Left hindlimb (tissue), 1 donor: ENCODE data around the gene MATR3.
A peak's percentile ranks its signal among the peaks of the same experiment; 100 is the strongest.

Source experiments
- DNase-seq: peaks from one replicate; pipeline ENCODE4 v3.0.0-alpha.2; 2018

The MATR3 gene

GRCh38 chr5:139273572-139274289, 19.8 kb upstream of the MATR3 start:
- DNase-seq = peak; percentile 83

- DNase-seq = no peak
Measured at GRCh38 chr5:139275536-139275935, 18.0 kb upstream of the MATR3 start.

DNA sequence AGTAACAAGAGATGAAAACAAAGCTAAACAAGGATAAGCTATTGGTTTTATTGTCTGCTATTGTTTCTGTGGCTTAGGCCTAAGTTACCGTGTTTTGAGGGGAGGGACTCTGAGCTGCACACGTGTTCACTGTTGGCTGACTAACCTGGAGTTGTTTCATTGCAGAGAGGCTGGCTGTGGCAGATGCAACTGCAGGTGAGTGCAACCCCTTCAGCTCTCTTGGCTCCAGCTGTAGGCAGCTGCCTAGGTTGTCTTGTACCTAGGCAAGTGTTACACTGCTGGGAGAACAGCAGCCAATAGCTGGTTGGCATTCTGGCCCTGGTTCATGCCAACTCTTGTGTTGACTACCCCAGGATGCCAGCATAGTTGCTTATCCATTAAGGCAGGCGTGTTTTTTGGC, 17.6 kb upstream of the MATR3 start:
- no peak for DNase-seq

- DNase-seq = no peak
Measured at GRCh38 chr5:139276426-139276825, 17.1 kb upstream of the MATR3 start.

DNA sequence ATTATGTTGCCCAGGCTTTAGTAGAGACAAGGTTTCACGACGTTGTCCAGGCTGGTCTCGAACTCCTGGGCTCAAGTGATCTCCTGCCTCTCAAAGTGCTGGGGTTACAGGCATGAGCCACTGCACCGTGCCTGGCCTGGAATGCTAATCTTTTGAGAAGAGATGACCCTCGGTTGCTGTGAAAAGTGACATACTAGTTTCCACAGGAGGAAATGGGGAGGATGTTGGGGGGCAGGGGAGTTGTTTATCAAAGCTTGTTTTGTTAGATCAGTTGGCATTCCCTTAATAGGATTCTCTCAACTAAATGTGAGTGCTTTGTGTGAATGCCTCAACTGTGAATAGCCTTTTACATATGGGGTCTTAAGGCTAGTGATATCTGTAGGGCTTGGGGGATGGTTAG, 16.4 kb upstream of the MATR3 start:
- DNase-seq = no peak

- DNase-seq = no peak
Measured at GRCh38 chr5:139278540-139279274, 14.8 kb upstream of the MATR3 start.

DNA sequence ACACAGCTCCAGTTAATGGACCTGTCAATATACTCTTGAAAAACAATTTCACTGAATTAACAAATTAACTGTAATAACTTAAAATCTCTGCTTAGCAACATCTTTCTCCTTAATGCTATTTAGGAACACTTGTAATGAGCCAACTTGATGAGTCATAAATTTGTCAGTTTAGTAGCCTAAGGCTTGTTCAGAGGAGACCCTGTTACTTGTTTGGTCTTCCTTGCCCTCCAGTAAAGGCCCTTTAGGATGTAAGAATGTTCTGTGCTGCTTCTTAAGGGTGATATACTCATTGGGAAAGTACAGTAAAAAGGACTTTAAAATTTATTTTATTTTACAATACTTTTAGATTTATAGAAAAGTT, 11.4 kb upstream of the MATR3 start:
- DNase-seq = no peak

DNA sequence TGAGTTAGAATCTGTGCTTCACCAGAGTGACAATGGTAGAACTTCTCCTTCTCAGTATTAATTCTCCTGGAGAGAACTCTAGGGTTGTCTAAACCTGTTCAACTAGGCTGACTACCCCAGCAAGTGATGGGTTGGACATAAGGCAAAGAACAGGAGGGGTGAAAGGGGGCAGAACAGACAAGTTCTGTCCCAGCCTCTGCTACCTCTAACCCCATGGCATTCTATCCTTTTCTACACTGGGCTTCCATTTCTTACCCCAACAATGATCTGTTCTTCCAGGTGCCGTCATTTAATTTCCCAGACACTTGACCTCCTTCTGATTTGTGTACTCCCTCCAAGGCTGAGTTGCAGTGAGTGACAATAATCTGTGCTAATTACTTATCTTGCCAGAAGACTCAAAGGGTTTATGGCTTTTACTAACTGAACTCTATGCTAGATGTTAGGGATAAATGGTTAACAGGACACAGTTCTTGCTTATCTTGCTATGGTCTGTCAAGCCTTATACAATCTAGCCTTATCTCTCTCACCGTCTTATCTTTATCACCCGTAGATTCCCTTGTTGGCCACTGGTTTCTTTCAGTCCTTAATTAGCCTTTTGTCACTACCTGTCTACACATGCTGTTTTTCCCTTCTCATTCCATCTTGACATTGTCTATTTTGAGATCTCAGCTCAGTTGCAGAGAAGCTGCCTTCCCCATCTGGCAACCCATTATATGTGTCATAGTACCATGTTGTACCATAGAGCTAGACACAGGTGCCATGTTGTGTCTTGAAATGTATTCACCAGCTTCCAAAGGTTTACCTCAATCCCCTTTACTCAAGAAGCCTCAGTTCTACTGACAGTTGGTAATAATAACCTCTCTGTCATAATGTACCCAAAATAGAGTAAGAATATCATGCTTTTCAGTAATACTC, 10.0 kb upstream of the MATR3 start:
- DNase-seq = no peak

DNA sequence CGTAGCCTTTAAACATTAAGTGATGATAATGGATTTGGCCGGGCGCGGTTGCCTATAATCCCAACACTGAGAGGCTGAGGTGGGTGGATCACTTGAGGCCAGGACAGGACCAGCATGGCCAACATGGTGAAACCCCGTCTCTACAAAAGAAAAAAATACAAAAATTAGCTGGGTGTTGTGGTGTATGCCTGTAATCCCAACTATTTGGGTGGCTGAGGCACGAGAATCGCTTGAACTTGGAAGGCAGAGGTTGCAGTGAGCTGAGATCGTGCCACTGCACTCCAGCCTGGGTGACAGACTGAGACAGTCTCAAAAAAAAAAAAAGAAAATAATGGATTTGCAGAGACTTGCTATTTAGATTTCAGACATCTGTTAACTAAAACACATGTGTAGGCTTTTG, 9.2 kb upstream of the MATR3 start:
- DNase-seq = no peak

DNA sequence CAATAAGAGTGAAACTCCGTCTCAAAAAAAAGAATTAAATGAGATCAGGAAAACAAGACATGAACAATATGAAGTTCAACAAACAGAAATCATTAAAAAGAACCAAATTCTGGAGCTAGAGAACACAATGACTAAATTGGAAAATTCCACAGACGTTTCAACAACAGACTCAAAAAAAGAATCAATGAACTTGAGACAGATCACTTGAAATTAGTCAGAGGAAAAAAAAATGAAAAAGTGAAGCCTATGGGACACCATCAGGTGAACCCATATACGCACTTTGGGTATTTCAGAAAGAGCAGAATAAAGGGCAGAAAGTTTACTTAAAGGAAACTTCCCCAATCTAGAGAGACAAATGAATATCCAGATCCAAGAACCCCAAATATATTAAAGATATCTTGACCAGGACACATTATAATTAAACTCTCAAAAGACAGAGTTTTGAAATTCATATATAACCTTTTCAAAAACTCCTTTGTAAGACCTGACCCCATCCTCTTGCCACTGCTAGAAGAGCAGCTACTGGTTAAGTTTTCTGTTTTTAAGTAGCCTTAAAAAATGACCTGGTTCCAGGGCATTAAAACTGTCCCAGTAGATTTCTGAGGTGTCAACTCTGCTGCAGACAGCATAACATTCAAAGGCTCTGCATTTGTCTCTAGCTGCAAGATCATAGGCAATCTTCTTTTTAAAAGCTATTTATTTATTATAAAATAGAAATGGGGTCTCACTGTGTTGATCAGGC, 7.7 kb upstream of the MATR3 start:
- no peak for DNase-seq

- no peak for DNase-seq
Measured at GRCh38 chr5:139287890-139288635, 5.5 kb upstream of the MATR3 start.

- DNase-seq = no peak
Measured at GRCh38 chr5:139291051-139291450, 2.5 kb upstream of the MATR3 start.

- DNase-seq = peak; percentile 26
Measured at GRCh38 chr5:139293202-139293506, 386 bp upstream of the MATR3 start.

GRCh38 chr5:139294374-139295165, 1.0 kb downstream of the MATR3 start:
- peak; percentile 88 for DNase-seq

- no peak for DNase-seq
Measured at GRCh38 chr5:139295346-139296057, 2.0 kb downstream of the MATR3 start.

GRCh38 chr5:139296198-139296597, 2.7 kb downstream of the MATR3 start:
- DNase-seq = no peak

- no peak for DNase-seq
Measured at GRCh38 chr5:139296862-139297326, 3.4 kb downstream of the MATR3 start.

DNA sequence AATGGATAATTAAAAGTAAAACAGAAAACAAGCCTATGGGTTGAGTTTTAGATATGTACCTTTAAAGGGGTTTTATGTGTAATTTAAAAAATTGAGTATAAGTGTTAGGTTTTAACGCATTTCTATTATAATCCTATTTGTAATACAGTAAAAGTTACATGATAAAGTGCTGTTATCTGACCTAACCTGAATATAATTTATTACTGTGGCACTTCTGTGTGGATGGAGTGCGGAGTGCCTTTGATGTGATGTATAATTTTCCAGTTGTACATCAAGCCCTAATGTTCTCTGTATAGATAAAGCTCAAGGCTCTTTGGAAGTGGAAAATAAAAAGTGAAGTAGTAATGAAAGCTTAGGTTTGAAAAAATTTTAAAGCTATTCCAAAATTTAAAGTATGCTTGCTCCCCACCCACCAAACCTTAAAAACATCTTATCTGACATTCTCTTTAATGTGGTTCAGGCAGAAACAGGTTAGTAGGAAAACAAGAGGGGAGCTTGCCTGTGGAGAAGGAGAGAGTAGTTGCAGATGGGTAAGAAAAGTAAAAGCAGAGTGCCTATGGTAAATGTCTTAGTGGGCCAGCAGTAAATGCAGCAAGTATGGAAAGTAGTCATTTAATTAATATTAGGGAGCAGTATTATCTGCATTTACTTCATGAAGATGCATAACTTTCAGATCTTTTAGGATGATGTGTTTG, 4.0 kb downstream of the MATR3 start:
- no peak for DNase-seq

- DNase-seq = no peak
Measured at GRCh38 chr5:139298242-139298641, 4.7 kb downstream of the MATR3 start.

GRCh38 chr5:139299486-139299885, 5.9 kb downstream of the MATR3 start:
- DNase-seq = no peak
